GM18505 (cell line): ENCODE results near the gene RBM20.
A peak's percentile ranks its signal among the peaks of the same experiment; 100 is the strongest.
"Not testable (repeated sequence)": the region's sequence is repeated elsewhere in the genome, so short reads cannot be mapped to it uniquely, and the experiment has no call there.

Experiments
- ATAC-seq: cut with Tn5 transposase; IDR thresholded peaks from one replicate; pipeline ENCODE4 v1.9.1; 2021; ENCODE audit not compliant: unreplicated experiment
- POLR2A ChIP-seq: IDR thresholded peaks from 4 replicates; pipeline ENCODE4 v1.6.1; 2011; ENCODE audit warnings: borderline replicate concordance; ENCODE audit not compliant: insufficient read depth, insufficient read length; ENCODE audit errors: extremely low read depth

Gene RBM20

DNA sequence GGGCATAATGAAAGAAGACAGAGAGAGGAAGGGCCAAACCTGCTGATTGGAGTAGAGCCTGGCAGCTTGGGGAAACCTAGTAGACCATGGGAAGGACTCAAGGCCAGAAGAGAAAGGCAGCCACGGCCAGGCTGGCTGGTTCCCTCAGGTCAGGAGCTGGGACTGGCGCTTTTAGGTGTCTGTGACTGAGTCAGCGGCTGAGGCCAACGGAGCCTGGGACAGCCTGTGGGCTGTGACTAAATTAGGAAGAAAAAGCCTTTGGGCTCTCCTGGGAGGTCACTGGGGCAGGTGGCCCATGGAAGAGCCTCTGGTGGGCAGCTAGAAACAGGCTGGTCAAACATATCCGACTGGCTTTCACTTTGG, 118.7 kb downstream of the RBM20 start:
- TF ChIP-seq POLR2A = no peak
- no peak for ATAC-seq

DNA sequence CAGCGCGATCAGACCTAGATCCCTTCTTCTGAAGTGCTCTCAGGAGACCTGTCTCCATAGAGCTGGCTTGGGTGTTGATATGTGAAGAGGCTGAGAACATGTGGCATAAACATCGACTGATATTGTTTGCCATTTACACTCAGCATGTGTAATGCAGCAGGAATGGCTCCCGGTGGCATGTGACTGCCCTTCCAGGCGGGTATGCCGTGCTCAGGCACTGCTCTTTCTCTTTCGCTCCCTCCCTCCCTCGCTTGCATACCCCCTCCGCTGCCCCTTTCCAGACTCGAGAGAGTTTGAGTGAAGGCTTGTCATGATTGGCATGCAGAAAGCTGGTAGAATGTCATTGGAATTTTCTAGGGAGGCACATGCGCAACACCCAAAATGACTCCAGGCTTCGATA, 120.2 kb downstream of the RBM20 start:
- TF ChIP-seq POLR2A = no peak
- ATAC-seq = no peak

DNA sequence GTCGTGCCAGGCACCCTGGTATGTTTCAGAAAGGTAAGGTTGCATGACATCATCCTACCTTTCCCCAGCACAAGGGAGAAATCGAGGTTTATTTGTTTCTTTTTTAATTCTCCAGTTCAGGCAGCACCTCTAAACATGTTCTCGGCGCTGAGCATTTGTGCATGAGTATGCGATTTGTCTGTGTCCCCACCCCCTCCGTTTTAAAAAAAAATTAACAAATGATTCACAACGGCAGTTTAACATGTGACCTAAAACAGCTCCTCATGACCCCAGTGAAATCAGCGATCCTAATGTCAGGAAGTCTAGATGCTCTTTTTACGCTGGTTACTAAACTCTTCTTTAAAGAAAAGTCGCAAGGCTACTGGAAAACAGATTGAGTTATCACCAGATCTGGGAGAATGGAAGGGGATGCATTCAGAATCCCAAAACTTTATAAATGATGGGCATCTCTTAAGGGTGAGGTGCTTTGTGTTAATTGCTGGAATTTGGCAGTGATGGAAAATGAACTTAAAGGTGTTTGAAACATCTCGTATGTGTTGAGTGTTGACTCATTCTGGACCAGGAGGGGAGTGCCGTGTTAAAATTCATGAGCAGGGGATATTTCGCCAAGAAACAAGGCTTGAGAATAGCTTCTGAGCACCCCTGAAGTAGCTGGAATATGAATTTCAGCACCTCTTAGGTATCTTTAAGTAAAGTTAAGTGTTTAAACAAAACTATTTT, 120.8 kb downstream of the RBM20 start:
- ATAC-seq = no peak
- TF ChIP-seq POLR2A = no peak

DNA sequence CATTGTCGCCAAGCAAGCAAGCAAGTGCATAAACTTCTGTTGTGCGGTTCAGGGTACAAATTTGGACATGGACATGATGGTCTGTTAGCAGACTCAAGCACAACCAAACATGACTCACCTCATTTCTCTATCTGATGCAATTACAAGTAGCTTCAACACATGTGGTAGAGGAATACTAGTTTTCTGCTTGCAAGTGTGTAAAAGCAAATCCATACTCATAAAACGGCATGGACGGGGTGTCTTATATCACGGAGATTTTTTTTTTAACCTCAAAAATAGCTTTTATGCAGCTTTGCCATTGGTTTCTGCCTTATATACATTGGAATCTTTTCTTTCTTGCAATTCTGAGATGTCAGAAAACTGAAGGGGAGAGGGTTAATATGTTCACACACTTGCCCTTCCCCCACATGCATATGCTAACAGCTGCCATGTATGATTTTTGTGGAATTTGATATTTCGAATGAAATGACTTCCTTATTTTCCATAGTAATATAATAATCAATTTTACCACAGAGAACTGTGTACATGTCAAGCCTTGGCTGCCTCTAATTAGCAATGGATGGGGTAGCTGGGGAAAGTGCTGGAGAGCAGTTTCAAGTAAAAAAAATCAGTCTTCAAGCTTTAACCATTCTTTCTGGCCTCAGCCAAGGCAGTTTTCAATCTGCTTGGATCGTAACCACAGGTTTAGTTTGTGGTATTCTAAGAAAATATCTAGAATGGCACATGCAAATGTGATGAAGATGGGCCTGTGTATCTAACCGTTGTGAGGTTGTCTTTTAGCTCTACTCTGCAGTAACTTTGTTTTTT, 121.6 kb downstream of the RBM20 start:
- no peak for ATAC-seq
- TF ChIP-seq POLR2A = no peak

DNA sequence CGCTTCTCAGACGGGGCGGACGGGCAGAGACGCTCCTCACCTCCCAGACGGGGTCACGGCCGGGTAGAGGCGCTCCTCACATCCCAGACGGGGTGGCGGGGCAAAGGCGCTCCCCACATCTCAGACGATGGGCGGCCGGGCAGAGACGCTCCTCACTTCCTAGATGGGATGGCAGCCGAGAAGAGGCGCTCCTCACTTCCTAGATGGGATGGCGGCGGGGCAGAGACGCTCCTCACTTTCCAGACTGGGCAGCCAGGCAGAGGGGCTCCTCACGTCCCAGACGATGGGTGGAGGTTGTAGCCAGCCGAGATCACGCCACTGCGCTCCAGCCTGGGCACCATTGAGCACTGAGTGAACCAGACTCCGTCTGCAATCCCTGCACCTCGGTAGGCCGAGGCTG, 123.5 kb downstream of the RBM20 start:
- ATAC-seq = not testable (repeated sequence)

DNA sequence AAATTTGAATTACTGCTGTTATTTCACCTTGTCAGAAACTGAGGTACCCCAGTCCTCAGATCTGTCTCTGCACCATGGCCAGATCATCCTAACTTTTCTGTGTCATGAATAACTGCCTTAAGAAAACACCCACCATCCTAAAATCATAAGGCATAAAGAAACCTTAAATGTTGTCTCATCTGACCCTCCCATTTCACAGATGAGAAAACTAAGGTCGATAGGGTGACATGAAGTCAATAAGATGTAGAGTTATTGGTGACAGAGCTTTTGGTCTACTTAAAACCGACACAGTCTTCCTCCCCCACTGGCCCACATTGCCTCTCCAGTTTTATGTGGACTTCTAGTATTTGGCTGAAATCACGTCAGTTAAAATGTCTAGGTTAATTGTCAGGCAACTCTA, 126.1 kb downstream of the RBM20 start:
- ATAC-seq = no peak
- TF ChIP-seq POLR2A = no peak

DNA sequence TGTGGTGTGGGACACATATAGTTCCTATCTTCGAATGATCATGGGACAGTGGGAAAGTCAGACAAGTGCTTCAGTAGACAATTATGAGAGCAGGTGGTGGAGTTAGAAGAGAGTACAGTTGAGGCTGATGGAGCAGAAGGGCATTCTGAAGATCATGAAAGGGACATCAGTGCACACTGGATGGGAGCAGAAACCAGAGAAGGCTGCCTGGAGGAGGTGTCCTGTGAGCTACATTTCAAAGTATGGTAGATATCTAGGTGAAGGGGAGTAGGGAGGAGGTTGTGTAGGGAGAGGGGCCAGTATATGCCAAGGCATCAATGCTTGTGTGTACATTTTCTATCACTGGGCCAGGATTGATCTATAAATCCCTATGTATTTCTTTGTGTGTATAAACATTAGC, 127.3 kb downstream of the RBM20 start:
- TF ChIP-seq POLR2A = no peak
- ATAC-seq = no peak

DNA sequence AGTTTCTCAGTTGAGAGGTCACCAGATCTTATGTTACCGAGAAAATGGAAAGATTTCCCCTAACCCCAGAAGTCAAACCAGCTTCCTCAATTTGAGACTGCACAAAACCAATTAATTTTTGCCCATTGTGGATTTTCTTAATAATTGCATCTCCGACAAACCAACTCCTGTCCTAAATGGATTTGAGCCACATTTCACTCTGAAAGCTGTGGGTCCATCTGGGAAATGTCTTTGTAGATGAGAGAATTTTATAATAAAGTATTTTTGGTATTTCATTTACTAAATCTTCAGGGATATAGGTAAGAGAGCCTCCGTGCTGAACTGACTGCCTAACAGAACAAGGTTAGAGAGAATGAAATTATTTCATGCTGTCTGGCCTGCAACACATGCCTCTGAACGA, 127.9 kb downstream of the RBM20 start:
- ATAC-seq = no peak
- no peak for TF ChIP-seq POLR2A

DNA sequence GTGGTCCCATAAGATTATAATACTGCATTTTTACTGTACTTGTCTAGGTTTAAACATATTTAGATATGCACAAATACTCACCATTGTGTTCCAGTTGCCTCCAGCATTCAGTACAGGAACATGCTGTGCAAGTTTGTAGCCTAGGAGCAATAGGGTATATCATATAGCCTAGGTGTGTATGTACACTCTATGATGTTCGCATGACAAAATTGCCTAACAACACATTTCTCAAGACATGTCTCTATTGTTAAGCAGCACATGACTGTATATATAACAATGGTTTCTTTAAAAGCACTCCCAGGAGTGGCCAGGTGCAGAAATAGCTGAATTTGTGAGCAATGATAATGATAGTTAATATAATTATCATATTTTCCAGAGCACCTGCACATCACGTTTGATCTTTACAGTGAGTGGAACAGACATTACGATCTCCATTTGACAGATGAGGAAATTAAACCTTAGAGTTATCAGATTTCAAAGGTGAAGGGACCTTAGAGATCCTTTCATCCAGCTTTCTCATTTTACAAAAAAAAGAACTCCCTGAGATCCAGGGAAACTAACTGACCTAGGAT, 128.4 kb downstream of the RBM20 start:
- no peak for ATAC-seq
- no peak for TF ChIP-seq POLR2A

DNA sequence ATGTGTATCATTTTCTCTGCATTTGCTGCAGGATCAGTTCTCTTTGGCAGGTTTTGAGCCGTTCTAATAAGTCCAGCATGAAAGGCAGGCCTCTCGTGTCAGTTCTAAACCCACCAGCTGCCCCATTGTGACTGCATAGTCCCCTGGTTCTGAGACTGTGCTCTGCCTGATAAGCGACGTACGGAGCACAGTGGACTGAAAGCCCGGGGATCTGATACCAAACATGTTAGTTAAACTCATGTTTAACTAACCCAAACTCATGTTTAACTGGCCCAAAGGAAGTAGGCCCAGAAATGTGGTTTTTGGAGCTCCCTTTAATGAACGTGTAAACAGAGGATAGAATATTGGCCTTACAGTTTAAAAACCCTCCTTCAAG, 129.5 kb downstream of the RBM20 start:
- no peak for ATAC-seq
- no peak for TF ChIP-seq POLR2A

DNA sequence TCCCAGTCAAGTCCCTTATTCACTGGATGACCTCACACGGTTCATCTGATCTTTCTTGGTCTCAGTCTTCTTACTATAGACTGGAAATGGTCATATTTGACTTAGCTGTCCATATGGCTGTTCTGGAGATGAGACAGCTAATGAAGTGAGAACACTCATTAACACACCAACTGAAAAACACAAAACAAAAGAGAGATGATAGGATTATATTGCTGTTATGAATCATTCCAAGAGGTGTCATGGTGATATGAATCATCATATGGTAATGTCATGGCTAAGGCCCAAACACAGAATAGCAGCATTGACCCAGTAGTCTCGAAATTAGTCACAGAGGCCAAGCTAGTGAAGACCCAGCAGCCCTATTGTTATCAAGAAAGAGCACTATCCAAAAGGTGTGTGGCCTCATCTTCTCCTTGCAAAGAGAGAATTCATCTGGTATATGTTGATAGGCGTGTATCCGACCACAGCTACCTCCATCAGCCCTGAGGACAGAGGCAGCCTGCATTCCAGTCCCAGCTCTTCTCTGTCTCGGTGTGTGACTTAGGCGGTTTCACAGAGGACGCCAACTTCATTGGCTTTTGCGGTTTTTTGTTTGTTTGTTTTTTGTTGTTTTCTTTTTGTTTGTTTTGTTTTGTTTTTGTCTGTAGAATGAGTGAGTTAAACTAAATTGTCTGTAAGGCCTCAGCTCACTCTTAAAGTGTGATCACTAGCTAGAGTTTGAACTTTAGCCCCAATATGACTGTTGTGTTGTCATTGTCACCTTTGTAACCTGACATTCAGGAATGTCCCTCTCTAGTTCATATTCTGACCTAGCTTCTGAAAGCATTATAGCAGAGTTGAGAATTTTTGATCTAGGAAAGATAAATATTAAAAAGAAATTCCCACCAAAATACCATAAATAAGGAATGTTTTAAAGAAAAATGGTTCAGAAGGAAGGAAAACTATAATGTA, 130.2 kb downstream of the RBM20 start:
- peak; percentile 36 for TF ChIP-seq POLR2A
- peak; percentile 97 for ATAC-seq

DNA sequence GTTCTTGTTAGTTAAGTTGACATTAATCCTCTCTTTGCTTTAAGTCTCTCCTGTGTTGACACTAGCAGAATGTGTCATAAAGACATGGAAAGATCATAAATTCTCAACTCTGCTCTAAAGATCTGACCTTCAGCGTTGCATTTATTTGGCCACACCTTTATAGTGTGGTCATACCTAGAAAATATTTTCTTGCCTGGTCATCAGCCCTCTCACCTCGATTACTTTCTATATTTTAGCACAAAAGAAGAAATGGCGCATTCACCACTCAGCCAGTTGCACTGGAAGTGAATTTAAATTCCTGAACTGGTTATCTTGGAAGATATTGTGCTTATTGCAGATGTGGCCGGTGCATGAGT, 130.9 kb downstream of the RBM20 start:
- ATAC-seq = no peak
- no peak for TF ChIP-seq POLR2A

DNA sequence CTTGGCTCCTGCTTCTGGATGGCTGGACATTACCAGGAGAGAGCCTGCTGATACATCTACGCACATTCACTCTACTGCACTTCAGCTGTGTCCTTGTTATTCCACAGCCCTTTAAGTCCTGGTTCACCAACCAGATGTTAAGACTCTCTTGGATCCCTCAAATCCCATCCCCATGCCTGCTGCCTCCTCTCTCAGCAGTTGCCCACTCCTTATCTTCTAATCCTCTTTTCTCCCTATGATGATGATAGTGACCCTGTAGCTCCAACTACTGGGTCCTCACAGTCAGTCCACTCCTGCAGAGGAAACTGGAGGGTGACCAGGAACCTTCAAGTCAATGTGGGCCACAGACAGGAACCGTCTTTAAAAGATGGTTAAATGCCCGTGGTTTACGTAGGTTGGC, 131.3 kb downstream of the RBM20 start:
- ATAC-seq = no peak
- no peak for TF ChIP-seq POLR2A
